ENCODE measurements around the gene GALNT2. TPM values are rescaled to one million over a fixed set of nuclear protein-coding genes. Genes with fewer than 3 reads are reported as not detected.

Gene GALNT2
- total and polyA plus RNA-seq, 2 of the 13 experiments (the other 11 are each of a cell fraction or from before 2014, with no cell fraction given), result 39.3 to 39.6 TPM

DNA sequence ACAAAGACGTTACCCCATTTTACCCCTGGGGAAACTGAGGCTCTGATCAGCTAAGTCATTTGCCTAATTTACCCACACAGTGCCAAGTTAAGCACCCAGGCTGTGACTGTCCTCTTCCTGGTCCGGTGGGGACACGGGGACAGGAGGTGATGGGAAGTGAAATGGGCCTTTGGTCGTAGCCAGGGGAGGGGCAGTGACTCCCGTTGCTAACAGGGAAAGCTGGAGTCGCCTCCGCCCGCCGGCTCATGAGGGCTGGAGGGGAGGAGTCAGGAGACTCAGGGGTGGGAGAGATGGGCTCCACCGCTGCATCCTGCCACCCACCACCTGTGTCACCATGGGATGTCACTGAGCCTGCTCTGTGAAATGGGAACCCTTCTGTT lies 219.8 kb downstream of the GALNT2 start:
- Histone ChIP-seq H2AFZ (ENCODE audit: low read length) (no peak overlapping the region), H3K9me3 (ENCODE audit: low read length) (no peaks in the 10 kb centered on the region), H3K4me3 (replicated peaks in 1 of 3; ENCODE audit: insufficient read depth in 1 of 3, low read depth in 2 of 3, low read length in 3 of 3) (no peak overlapping the region), H3K79me2 (ENCODE audit: insufficient read depth, low read length) (no peaks in the 10 kb centered on the region), H3K27me3 (ENCODE audit: control insufficient read depth in 1 of 2, insufficient read depth in 2 of 2, low read length in 2 of 2) (0 out of 5 replicates have a peak, but pooled peaks cover under 1 to 1% of the 10 kb centered on the region in 2 experiments), H3K36me3 (replicated peaks in 1 of 2; ENCODE audit: control insufficient read depth in 1 of 2, insufficient read depth in 2 of 2, low read length in 2 of 2) (no peaks in the 10 kb centered on the region), H3K9ac (ENCODE audit: insufficient read depth, low read depth, low read length) (no peak overlapping the region), H3K27ac (ENCODE audit: extremely low read length, insufficient read depth, low read length) (no peak overlapping the region), H3K4me2 (ENCODE audit: low read depth, low read length) (no peak overlapping the region), H3K4me1 (ENCODE audit: insufficient read depth, low read length) (peaks cover 25% of the 10 kb centered on the region), H4K20me1 (ENCODE audit: insufficient read depth, low read length) (no peaks in the 10 kb centered on the region)
- FAIRE-seq, result no peak
- DNase-seq (ENCODE audit: low spot score), result no peak
- ATAC-seq, result no peak; the same call in 2 of the 3 replicates
- intact Hi-C loops (cut with micrococcal nuclease; ENCODE audit: unreplicated experiment) (no loop called here), in situ Hi-C loops (cut with HindIII; ENCODE audit: extremely low pct_ligation_motif_present, low pct_unique_long_range_greater_than_20kb) (no loop called here)
- 8% methylated on average over 9 of the region's 10 CpGs for WGBS (ENCODE audit: low lambda C conversion rate)
- TF ChIP-seq CBX1 (IDR thresholded peaks at IDR 0.05; ENCODE audit: low read depth), result no peak
- no peak for TF ChIP-seq KDM4B (CRISPR knock-in tag; IDR thresholded peaks at IDR 0.05)
- TF ChIP-seq PAWR (CRISPR knock-in tag; IDR thresholded peaks at IDR 0.05; ENCODE audit: borderline replicate concordance), result no peak
- no peak for TF ChIP-seq ZMAT5 (CRISPR knock-in tag; IDR thresholded peaks at IDR 0.05; ENCODE audit: borderline replicate concordance, low read depth)
- TF ChIP-seq, protein P1, sequence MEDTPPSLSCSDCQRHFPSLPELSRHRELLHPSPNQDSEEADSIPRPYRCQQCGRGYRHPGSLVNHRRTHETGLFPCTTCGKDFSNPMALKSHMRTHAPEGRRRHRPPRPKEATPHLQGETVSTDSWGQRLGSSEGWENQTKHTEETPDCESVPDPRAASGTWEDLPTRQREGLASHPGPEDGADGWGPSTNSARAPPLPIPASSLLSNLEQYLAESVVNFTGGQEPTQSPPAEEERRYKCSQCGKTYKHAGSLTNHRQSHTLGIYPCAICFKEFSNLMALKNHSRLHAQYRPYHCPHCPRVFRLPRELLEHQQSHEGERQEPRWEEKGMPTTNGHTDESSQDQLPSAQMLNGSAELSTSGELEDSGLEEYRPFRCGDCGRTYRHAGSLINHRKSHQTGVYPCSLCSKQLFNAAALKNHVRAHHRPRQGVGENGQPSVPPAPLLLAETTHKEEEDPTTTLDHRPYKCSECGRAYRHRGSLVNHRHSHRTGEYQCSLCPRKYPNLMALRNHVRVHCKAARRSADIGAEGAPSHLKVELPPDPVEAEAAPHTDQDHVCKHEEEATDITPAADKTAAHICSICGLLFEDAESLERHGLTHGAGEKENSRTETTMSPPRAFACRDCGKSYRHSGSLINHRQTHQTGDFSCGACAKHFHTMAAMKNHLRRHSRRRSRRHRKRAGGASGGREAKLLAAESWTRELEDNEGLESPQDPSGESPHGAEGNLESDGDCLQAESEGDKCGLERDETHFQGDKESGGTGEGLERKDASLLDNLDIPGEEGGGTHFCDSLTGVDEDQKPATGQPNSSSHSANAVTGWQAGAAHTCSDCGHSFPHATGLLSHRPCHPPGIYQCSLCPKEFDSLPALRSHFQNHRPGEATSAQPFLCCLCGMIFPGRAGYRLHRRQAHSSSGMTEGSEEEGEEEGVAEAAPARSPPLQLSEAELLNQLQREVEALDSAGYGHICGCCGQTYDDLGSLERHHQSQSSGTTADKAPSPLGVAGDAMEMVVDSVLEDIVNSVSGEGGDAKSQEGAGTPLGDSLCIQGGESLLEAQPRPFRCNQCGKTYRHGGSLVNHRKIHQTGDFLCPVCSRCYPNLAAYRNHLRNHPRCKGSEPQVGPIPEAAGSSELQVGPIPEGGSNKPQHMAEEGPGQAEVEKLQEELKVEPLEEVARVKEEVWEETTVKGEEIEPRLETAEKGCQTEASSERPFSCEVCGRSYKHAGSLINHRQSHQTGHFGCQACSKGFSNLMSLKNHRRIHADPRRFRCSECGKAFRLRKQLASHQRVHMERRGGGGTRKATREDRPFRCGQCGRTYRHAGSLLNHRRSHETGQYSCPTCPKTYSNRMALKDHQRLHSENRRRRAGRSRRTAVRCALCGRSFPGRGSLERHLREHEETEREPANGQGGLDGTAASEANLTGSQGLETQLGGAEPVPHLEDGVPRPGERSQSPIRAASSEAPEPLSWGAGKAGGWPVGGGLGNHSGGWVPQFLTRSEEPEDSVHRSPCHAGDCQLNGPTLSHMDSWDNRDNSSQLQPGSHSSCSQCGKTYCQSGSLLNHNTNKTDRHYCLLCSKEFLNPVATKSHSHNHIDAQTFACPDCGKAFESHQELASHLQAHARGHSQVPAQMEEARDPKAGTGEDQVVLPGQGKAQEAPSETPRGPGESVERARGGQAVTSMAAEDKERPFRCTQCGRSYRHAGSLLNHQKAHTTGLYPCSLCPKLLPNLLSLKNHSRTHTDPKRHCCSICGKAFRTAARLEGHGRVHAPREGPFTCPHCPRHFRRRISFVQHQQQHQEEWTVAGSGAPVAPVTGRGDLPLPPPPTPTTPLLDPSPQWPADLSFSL (CRISPR knock-in tag; IDR thresholded peaks at IDR 0.05), result no peak
- TF ChIP-seq TEAD2 (CRISPR knock-in tag; IDR thresholded peaks at IDR 0.05), result no peak
- TF ChIP-seq ZNF207 (IDR thresholded peaks at IDR 0.05; ENCODE audit: borderline replicate concordance), result no peak
- TF ChIP-seq ZNF431 (CRISPR knock-in tag; IDR thresholded peaks at IDR 0.05; ENCODE audit: borderline replicate concordance, low read depth), result no peak
- TF ChIP-seq ARNTL (CRISPR knock-in tag; IDR thresholded peaks at IDR 0.05), result no peak
- TF ChIP-seq ZNF180 (CRISPR knock-in tag; IDR thresholded peaks at IDR 0.05; ENCODE audit: borderline replicate concordance, low read depth), result no peak
- TF ChIP-seq ATF1 (CRISPR knock-in tag; IDR thresholded peaks at IDR 0.05), result no peak
- no peak for TF ChIP-seq HDAC6 (IDR thresholded peaks at IDR 0.05; ENCODE audit: low read depth, low read length)
- no peak for TF ChIP-seq ATAD3A (CRISPR knock-in tag; IDR thresholded peaks at IDR 0.05)
- TF ChIP-seq SIN3B (IDR thresholded peaks at IDR 0.05; ENCODE audit: low read length), result no peak
- no peak for TF ChIP-seq ZMYM4 (CRISPR knock-in tag; IDR thresholded peaks at IDR 0.05)
- no peak for TF ChIP-seq JDP2 (CRISPR knock-in tag; IDR thresholded peaks at IDR 0.05; ENCODE audit: borderline replicate concordance)
- ChIA-PET CTCF (ENCODE audit: low intra/inter-chr PET ratio, low total read pairs) (no interaction called here), POLR2A (no interaction called here)
- BruUV-seq (replicated peaks), result no TSS peak

All from HepG2 (cell line).